BLaER1 treated with 17β-estradiol and CSF1 and Interleukin-3, amounts not matched to agents 10 nM and 100 nM (cell line): ENCODE results near the gene KIF1A.
"Not testable (repeated sequence)": the region's sequence is repeated elsewhere in the genome, so short reads cannot be mapped to it uniquely, and the experiment has no call there.

Experiments used
- H3K27ac ChIP-seq, 11 experiments: shearing (Covaris generic); formaldehyde crosslinking; 2 replicates each; pipeline ENCODE4 v1.8.1; 2022
- H3K27me3 ChIP-seq, 11 experiments: shearing (Covaris generic); formaldehyde crosslinking; 2 replicates each; pipeline ENCODE4 v1.8.1; 2022
- H3K36me3 ChIP-seq, 11 experiments: shearing (Covaris generic); formaldehyde crosslinking; 2 replicates each; pipeline ENCODE4 v1.8.1; 2022
- H3K4me1 ChIP-seq, 10 experiments: shearing (Covaris generic); formaldehyde crosslinking; 2 replicates each; pipeline ENCODE4 v1.8.1; 2022
- H3K4me2 ChIP-seq, 11 experiments: shearing (Covaris generic); formaldehyde crosslinking; 2 replicates each; pipeline ENCODE4 v1.8.1; 2022
- H3K4me3 ChIP-seq, 10 experiments: shearing (Covaris generic); formaldehyde crosslinking; 2 replicates each; pipeline ENCODE4 v1.8.1; 2022
- H3K9ac ChIP-seq, 11 experiments: shearing (Covaris generic); formaldehyde crosslinking; 2 replicates each; pipeline ENCODE4 v1.8.1; 2022
- H3K9me3 ChIP-seq, 11 experiments: shearing (Covaris generic); formaldehyde crosslinking; replicated peaks in 1 of 11; 2 replicates each; pipeline ENCODE4 v1.8.1; 2022
- H4K20me1 ChIP-seq, 11 experiments: shearing (Covaris generic); formaldehyde crosslinking; 2 replicates each; pipeline ENCODE4 v1.8.1; 2022
- Cebpa-rat ChIP-seq, 11 experiments: shearing (Covaris generic); IDR thresholded peaks; 2 replicates each; pipeline ENCODE4 v1.8.1; 2022

The KIF1A gene

DNA sequence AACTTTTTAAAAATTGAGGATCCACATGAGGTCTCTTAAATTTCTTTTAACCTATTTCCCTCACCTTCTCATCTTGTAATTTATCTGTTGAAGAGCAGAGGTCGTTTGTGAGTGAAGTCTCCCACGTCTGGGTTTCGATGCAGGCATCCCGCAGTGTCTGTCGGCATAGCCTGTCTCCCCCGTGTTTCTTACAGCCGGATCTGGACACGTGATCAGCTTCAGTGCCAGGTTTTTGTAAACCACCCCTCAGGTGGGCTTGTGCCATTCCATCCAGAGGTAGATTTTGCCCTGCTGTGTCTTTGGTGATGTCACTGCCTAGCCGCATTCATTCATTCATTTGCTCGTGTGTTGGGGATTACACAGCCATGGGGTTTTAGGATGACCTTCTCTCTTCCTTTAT, 112.2 kb downstream of the KIF1A start:
- no peak overlapping the region for H3K9ac ChIP-seq
- H3K36me3 ChIP-seq, result no peaks in the 10 kb centered on the region
- peaks cover 14 to 21% (median 20%) of the 10 kb centered on the region in 10 experiments for H3K4me1 ChIP-seq
- H4K20me1 ChIP-seq, result no peaks in the 10 kb centered on the region
- H3K4me2 ChIP-seq, result no peak overlapping the region
- no peak overlapping the region for H3K4me3 ChIP-seq
- H3K27ac ChIP-seq, result no peak overlapping the region
- TF ChIP-seq Cebpa-rat (IDR thresholded peaks at IDR 0.05), result no peak
- peaks cover 9 to 15% (median 13%) of the 10 kb centered on the region in 11 experiments; a peak in 19 of 22 replicates for H3K27me3 ChIP-seq
- no peaks in the 10 kb centered on the region for H3K9me3 ChIP-seq

DNA sequence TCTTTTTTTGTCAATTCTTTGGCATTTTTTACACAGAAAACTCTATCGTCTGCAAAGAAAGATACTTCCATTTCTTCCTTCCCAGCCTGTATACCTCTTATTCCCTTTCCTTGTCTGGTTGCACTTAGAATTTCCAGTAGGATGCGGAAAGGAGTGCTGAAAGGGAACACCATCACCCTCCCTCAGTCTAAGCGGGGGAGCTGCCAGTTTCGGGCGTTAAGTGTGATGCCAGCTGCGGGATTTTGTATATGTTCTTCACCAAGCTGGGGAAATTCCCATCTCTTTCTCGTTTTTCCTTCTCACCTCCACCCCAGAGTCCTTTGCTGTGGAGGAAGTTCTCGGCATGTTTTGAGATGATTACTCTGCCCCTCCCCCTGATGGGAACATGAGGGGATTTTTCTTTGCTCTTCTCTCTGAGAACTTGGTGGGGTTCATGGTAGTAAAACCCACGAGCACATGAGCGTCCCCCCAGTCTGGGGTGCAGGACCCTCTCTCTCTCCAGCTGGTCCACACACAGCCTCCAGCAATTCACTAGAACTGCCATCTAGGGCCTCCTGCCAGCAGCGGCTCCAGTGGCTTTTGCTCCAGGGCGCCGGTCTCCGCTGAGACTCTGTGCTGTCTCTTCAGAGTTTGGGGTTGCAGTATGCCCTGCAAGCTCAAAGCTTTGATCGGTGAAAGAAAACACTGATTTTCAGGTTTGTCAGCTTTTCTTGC, 112.8 kb downstream of the KIF1A start:
- Histone ChIP-seq H3K4me3 (no peak overlapping the region), H3K27ac (no peak overlapping the region), H3K36me3 (no peaks in the 10 kb centered on the region), H3K4me1 (peaks cover 14 to 21% (median 19%) of the 10 kb centered on the region in 10 experiments), H3K9me3 (no peaks in the 10 kb centered on the region), H3K27me3 (peaks cover 9 to 15% (median 13%) of the 10 kb centered on the region in 11 experiments; a peak in 19 of 22 replicates), H3K9ac (no peak overlapping the region), H4K20me1 (no peaks in the 10 kb centered on the region), H3K4me2 (no peak overlapping the region)
- TF ChIP-seq Cebpa-rat (IDR thresholded peaks at IDR 0.05), result no peak

DNA sequence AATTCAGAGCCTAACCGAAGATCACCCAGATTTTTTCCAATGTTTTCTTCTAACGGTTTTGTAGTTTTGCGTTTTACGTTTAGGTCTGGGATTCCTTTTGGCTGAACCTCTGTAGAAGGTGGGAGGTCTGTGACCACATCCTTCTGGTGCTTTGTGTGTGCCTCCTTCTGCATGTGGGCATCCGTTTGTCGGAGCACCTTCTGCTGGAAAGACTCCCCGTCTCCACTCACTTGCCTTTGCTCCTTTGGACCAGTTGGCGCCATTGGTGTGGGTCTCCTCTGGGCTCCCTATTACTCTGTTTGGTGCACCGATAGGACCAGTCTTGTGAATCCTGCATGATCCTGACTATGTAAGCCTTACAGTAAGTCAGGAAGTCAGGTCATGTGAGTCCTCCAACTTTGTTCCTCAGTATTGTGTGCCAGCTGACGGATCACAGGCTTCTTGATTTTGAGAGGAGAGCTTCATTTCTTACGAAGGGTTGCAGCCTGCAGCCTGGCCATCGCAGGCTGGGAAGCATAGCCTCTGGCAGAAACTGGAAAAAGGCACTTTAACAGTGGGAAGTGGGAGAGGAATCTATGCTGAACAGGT, 114.7 kb downstream of the KIF1A start:
- H3K4me2 ChIP-seq, result peak overlapping the region; percentile 34 to 94 (median 67)
- no peaks in the 10 kb centered on the region for H3K36me3 ChIP-seq
- peak overlapping the region in 1 of 10 experiments; percentile 8; a peak in 1 of 20 replicates for H3K4me3 ChIP-seq
- peaks cover 14 to 21% (median 19%) of the 10 kb centered on the region in 10 experiments for H3K4me1 ChIP-seq
- no peak for TF ChIP-seq Cebpa-rat (IDR thresholded peaks at IDR 0.05)
- no peak overlapping the region for H3K27ac ChIP-seq
- no peaks in the 10 kb centered on the region for H3K9me3 ChIP-seq
- 0 out of 22 replicates have a peak overlapping the region, but pooled peaks of 1 of the 11 experiments have one; percentile 22 for H3K9ac ChIP-seq
- H4K20me1 ChIP-seq, result no peaks in the 10 kb centered on the region
- peaks cover 9 to 15% (median 13%) of the 10 kb centered on the region in 11 experiments; a peak in 19 of 22 replicates for H3K27me3 ChIP-seq

DNA sequence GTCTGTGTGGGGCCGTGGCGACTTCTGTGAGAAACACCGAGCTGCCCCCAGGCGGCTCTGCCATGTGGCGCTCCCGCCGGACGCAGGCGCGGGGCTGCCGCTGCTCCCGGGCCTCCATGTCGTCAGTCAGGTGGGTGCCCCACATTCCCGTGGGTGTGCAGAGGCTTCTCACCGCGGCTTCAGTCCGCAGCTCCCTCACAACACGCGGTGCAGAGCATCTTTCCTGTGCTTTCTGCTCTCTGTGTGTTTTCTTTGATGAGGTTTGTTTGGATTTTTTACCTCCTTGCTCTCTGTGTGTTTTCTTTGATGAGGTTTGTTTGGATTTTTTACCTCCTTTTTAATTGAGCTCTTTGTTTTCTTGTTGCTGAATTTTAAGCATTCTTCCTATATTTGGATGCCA, 115.4 kb downstream of the KIF1A start:
- Histone ChIP-seq H3K27me3 (peaks cover 9 to 15% (median 13%) of the 10 kb centered on the region in 11 experiments; a peak in 19 of 22 replicates), H3K4me2 (peak overlapping the region; percentile 15 to 94 (median 59); a peak in 13 of 22 replicates), H3K4me3 (no peak overlapping the region), H4K20me1 (no peaks in the 10 kb centered on the region), H3K9ac (no peak overlapping the region), H3K9me3 (no peaks in the 10 kb centered on the region), H3K27ac (no peak overlapping the region), H3K4me1 (peaks cover 14 to 21% (median 19%) of the 10 kb centered on the region in 10 experiments), H3K36me3 (no peaks in the 10 kb centered on the region)
- no peak for TF ChIP-seq Cebpa-rat (IDR thresholded peaks at IDR 0.05)

DNA sequence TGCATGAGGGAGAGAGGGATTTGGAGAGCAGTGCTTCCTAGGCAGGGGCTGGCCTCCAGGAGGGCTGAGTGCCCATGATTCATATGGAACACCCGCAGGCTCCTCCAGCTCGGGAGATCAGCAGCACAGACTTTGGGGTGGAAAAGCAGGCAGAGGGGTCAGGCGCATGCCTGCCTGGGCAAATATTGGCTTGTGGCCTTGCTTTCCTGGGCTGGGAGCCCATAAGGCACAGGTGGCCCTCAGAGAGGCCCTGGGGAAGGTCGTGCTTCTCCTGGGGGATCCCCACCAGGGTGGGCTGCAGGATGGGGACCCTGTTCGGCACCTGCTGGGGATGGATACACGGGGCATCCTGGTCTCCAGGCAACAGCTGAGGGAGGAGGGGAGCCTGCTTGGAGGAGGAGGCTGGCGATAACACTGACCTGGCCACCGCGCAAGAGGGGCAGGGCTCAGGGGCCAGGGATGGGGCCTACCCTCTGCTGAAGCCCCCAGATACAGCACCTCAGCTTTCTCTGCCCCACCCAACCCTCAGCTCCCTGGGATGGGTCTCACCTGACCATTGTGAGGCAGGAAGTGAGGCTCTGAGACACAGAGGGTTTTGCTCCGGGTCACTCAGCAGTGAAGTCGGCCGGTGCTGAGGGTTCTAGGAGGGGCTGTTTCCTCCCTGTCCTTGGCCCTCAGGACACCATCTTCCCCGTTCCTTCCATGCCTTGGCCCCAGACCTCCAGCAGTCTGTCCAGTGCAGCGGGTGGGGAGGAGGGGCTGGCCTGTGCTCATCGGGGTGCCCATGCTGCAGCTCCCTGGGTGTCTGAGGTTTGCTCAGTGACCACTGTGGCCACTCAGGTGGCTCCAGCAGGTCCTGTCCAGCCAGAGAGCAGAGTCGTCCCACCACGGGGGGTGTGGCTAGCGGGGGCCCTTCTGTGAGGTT, 116.3 kb downstream of the KIF1A start:
- Histone ChIP-seq H3K4me1 (peaks cover 14 to 21% (median 19%) of the 10 kb centered on the region in 10 experiments), H3K9ac (no peak overlapping the region), H4K20me1 (no peaks in the 10 kb centered on the region), H3K27me3 (peaks cover 9 to 15% (median 13%) of the 10 kb centered on the region in 11 experiments; a peak in 19 of 22 replicates), H3K4me2 (no peak overlapping the region), H3K4me3 (no peak overlapping the region), H3K27ac (no peak overlapping the region), H3K36me3 (no peaks in the 10 kb centered on the region), H3K9me3 (no peaks in the 10 kb centered on the region)
- no peak for TF ChIP-seq Cebpa-rat (IDR thresholded peaks at IDR 0.05)

DNA sequence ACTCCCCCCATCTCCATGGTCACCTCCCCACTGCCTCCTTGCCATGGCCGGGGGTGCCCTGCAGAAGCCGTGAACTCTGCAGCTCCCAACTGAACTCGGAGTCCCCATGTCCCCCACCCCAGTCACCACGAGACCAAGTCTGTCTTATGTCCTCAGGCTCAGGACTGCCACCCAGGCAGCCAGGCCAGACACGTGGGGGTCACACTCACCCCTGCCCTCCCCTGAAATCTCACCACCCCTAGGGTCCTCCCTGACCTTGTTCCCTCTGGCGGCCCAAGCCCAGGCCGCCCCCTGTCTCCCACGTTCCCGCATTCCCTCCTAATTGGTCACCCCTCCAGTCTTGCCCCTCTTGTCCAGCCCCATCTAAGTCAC, 117.4 kb downstream of the KIF1A start:
- Histone ChIP-seq H3K4me1 (peaks cover 14 to 21% (median 19%) of the 10 kb centered on the region in 10 experiments), H3K4me3 (no peak overlapping the region), H3K9ac (no peak overlapping the region), H3K9me3 (no peaks in the 10 kb centered on the region), H3K36me3 (no peaks in the 10 kb centered on the region), H3K27ac (no peak overlapping the region), H4K20me1 (no peaks in the 10 kb centered on the region), H3K4me2 (no peak overlapping the region), H3K27me3 (peaks cover 9 to 15% (median 13%) of the 10 kb centered on the region in 11 experiments; a peak in 19 of 22 replicates)
- TF ChIP-seq Cebpa-rat (IDR thresholded peaks at IDR 0.05), result no peak

DNA sequence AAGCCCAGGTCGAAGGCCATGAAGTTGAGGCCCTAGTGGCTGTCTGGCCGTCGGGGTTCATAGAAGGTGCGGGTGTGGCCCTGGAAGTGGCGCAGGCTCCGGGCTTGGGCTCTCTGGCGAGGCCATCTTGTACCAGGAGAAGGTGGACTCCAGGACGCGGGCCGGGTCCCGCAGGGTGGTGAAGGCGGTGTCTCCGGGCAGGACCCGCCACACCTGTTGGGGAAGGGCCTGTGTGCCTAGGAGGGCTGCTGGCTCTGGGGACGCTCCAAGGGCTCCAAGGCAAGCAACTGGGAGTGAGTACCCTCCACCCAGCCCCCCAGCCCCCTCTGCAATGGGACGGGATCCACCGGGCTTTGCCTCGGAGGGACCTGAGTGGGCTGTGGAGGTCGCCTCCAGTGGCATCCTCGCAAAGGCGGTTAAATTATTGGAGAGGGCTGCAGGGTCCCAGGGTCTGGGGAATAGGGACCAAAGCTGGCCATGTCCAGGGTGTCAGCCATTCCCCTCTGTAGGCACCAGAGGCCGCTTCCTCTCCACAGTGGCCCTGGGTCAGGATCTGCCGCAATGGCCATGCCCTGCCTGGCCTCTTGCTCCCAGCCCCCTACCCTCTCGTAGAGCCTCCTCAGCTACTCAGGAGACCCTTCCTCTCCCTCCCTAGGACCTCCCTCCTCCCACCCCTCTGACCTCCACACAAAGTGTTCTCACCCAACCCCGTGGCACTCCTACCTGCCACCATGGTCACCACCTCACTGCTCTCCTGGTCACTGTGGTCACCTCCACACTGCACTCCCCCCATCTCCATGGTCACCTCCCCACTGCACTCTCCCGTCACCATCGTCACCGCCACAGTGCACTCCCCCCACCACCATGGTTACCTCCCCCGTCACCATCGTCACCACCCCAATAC, 118.0 kb downstream of the KIF1A start:
- Histone ChIP-seq H4K20me1 (no peaks in the 10 kb centered on the region), H3K27ac (no peak overlapping the region), H3K27me3 (peaks cover 9 to 15% (median 13%) of the 10 kb centered on the region in 11 experiments; a peak in 19 of 22 replicates), H3K4me3 (no peak overlapping the region), H3K4me2 (no peak overlapping the region), H3K4me1 (peaks cover 14 to 21% (median 19%) of the 10 kb centered on the region in 10 experiments), H3K9ac (no peak overlapping the region), H3K9me3 (no peaks in the 10 kb centered on the region), H3K36me3 (no peaks in the 10 kb centered on the region)
- no peak for TF ChIP-seq Cebpa-rat (IDR thresholded peaks at IDR 0.05)

DNA sequence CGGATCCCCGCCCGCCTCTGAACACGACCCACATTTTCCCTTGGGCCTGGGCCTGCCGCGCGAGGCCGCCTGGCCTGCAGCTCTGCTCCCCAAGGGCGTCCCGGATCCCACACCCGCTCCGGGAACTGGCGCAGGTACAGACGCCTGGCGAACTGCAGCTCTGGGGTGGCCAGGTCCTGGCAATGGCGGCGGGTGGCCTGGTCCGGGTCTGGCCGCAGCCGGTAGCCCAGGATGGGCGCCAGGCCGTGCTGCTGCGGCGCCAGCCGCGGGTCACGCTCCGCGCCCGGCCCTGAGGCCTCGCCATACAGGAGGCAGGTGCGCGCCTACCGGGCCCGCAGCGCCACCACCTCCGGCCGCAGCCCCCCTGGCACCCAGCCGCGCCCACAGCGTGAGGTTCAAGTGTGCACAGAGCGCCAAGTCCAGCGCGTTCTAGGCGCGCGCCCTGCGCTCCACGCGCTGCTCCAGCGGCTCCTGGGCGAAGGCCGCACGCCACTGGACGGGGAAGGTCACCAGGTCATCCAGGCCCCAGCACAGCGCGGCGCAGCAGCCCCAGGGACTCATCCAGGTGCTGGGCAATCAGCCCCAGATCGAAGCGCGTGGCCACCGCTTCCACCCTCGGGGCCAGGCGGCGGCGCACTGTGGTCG, 118.8 kb downstream of the KIF1A start:
- H3K4me2 ChIP-seq, result no peak overlapping the region
- H3K4me1 ChIP-seq, result peaks cover 14 to 18% (median 17%) of the 10 kb centered on the region in 10 experiments
- H3K9me3 ChIP-seq, result no peaks in the 10 kb centered on the region
- no peak overlapping the region for H3K4me3 ChIP-seq
- H3K36me3 ChIP-seq, result no peaks in the 10 kb centered on the region
- no peak for TF ChIP-seq Cebpa-rat (IDR thresholded peaks at IDR 0.05)
- peaks cover 9 to 15% (median 13%) of the 10 kb centered on the region in 11 experiments; a peak in 19 of 22 replicates for H3K27me3 ChIP-seq
- no peak overlapping the region for H3K27ac ChIP-seq
- H3K9ac ChIP-seq, result no peak overlapping the region
- H4K20me1 ChIP-seq, result no peaks in the 10 kb centered on the region

DNA sequence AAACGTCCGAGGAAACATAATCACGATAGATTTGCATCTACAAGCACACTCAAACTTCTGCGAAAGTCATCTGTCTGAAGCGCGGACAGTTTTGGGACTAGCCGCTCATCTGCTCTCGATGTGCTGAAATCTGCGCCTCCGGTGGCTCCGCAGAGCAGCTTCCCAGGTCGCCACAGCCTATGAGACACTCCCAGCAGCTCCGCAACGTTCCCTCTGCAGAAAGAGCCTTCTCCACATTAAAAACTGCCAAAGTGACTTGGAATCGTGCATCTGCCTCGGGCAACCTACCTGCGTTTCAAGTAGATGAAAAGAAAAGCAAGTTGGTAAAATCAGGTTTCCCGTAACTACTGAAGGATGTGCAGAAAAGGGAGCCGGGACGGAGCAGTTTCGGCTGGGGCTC, 119.4 kb downstream of the KIF1A start:
- Histone ChIP-seq H3K4me1 (peaks cover 10 to 12% (median 12%) of the 10 kb centered on the region in 10 experiments), H3K27me3 (peaks cover 9 to 13% (median 12%) of the 10 kb centered on the region in 11 experiments; a peak in 19 of 22 replicates)
- not testable (repeated sequence) for H4K20me1 ChIP-seq, H3K27ac ChIP-seq, H3K9ac ChIP-seq, H3K4me3 ChIP-seq, H3K36me3 ChIP-seq, H3K9me3 ChIP-seq, H3K4me2 ChIP-seq

DNA sequence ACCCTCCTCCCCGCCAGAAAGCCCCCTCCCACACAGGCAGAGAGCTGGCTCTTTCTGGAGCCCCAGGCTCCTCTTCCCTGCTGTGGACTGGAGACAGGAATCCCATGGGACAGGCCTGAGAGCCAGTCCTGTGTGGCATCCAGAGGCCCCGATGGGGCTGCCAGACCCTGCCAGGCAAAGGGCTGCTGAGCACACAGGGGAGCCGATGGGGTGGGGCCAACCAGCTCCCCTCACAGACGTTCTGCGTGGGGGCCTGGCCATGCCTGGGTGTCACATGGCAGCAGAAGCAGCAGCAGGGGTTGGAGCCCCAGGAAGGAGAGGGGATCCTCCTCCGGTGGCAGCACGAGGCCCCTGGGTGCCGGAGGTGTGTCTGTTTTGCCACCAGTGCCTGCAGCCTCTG, 120.2 kb downstream of the KIF1A start:
- H3K4me3 ChIP-seq, H3K36me3 ChIP-seq, H3K4me2 ChIP-seq, H3K27ac ChIP-seq, H4K20me1 ChIP-seq, H3K27me3 ChIP-seq, H3K9me3 ChIP-seq, H3K4me1 ChIP-seq, H3K9ac ChIP-seq: not testable (repeated sequence)

DNA sequence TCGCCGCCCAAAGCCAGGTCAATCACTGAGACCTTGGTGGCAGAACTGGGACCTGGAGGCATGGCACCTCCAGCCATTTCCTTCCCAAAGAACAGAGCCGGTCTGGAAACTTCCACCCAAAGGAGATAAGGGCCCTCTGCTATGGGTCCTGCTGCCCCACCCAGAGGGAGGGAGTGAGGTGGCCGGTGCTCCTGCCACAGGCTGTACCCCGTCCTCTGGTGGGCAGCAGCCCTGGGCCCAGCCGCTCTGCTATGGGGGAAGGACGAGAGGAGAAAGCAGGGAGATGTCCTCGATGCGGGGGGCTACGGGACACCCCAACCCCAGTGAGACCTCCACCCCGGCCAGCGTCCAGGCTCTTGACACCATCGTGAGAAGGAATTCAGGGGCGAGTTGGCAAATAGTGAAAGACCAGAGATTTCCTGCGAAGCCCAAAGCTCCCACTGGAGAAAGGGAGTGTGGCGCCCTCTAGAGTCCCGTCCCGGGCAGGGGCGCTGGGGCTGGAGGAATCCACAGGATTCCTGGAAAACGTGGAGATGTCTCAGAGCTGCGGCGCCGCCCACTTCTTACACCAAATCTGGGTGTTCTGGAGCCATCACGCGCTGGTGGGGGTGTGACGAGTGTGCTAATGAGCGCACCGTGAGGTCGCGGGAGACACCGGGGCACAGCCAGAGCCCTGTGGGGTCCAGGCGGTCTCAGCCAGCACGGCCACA, 121.0 kb downstream of the KIF1A start:
- not testable (repeated sequence) for H3K9ac ChIP-seq, H3K4me2 ChIP-seq, H3K4me1 ChIP-seq, H3K27ac ChIP-seq, H3K9me3 ChIP-seq, H4K20me1 ChIP-seq, H3K4me3 ChIP-seq, H3K36me3 ChIP-seq, H3K27me3 ChIP-seq
